ENCODE data around the gene LRRIQ3. TPM values are rescaled to one million over a fixed set of nuclear protein-coding genes. Genes with fewer than 3 reads are reported as not detected.
A peak's percentile ranks its signal among the peaks of the same experiment; 100 is the strongest.

Gene LRRIQ3
- total and polyA plus RNA-seq, 9 of the 15 experiments (the other 6 are each of a cell fraction or from before 2014, with no cell fraction given) = 0.27 to 2.8 (median 1.7) TPM

DNA sequence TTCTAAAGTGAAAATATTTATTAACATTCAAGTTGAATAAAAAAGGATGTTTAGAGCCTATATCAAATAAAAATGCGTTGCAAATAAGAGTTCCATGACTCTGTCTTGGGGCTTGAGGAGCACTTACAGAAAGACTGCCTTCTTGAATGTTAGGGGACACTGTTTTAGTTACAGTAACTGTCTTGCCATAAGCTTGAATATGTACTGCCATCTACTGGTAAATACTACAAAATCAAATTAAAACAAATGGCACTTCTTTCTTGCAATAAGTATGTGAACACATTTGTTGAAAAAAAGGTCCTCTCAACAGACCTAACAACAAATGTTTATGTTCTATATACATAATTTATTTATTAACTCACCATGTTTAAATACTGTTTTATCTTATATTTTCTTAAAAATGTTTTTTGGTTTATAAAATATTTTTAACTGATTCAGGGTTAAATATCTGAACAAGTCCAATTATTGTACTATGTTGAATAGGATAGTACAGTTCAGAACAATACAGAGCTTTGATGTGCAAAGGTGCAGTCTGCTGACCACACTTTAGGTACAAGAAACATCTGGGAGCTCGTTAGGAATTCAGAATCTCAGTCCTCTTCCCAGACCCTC, 199.5 kb downstream of the LRRIQ3 start:
- ChIA-PET CTCF (ENCODE audit: low intra/inter-chr PET ratio) (no interaction called here), POLR2A (interaction anchor here (0.6 kb wide), 1 partner anchor 211 kb away, joined by 3 read pairs; no protein-coding TSS in a partner anchor)
- in situ Hi-C loops (cut with MboI) = no loop called here
- Histone ChIP-seq H4K20me1 (replicated peaks; ENCODE audit: control insufficient read depth, insufficient read depth, low read length) (no peaks in the 10 kb centered on the region), H3K36me3 (ENCODE audit: control insufficient read depth, insufficient read depth, low read length) (no peaks in the 10 kb centered on the region), H2AFZ (ENCODE audit: low read depth, low read length) (no peak overlapping the region), H3K4me1 (replicated peaks in 1 of 2; ENCODE audit: control insufficient read depth in 2 of 2, insufficient read depth in 2 of 2, low read length in 2 of 2) (no peaks in the 10 kb centered on the region), H3K9me1 (ENCODE audit: control insufficient read depth, insufficient read depth, low read length) (no peaks in the 10 kb centered on the region), H3K27me3 (ENCODE audit: control insufficient read depth in 2 of 2, insufficient read depth in 2 of 2, low read length in 2 of 2) (no peaks in the 10 kb centered on the region), H3K27ac (ENCODE audit: extremely low read depth, low read depth, low read length) (no peak overlapping the region), H3K4me2 (ENCODE audit: insufficient read depth, low read length) (no peak overlapping the region), H3K9me3 (replicated peaks; ENCODE audit: control insufficient read depth, insufficient read depth, low read depth, low read length) (no peaks in the 10 kb centered on the region), H3K4me3 (no peak overlapping the region), H3K9ac (ENCODE audit: insufficient read depth in 1 of 2, low read depth in 2 of 2, low read length in 2 of 2) (no peak overlapping the region), H3K79me2 (ENCODE audit: control insufficient read depth, insufficient read depth, low read length) (no peaks in the 10 kb centered on the region)
- DNase-seq (ENCODE audit: extremely low read depth in 1 of 4, low spot score in 3 of 4) (peak in 1 of 4 experiments; percentile 6), FAIRE-seq (no peak), ATAC-seq (no peak)
- intact Hi-C loops (cut with micrococcal nuclease) = no loop called here
- BruUV-seq (replicated peaks) = no TSS peak
- 0% methylated on average over 2 of the region's 2 CpGs for WGBS (ENCODE audit: insufficient coverage, low coverage, missing lambda C conversion rate)
- TF ChIP-seq USF1 (CRISPR knock-in tag; IDR thresholded peaks at IDR 0.05) (no peak), KLF6 (CRISPR knock-in tag; IDR thresholded peaks at IDR 0.05; ENCODE audit: borderline replicate concordance) (no peak), ZMIZ1 (IDR thresholded peaks at IDR 0.05; ENCODE audit: low read depth in 2 of 2, low read length in 2 of 2) (no peak), GATA2 (CRISPR knock-in tag; IDR thresholded peaks at IDR 0.05) (no peak), GABPB2 (CRISPR knock-in tag; conservative IDR thresholded peaks at IDR 0.05) (no peak), CBX2 (IDR thresholded peaks at IDR 0.05; ENCODE audit: insufficient read depth, low read length, poor library complexity, severe bottlenecking) (no peak), RAD21 (CRISPR knock-in tag; conservative IDR thresholded peaks at IDR 0.05 in 1 of 2, IDR thresholded peaks at IDR 0.05 in 1 of 2) (peak; percentile 16 to 55; a peak in 2 of 4 replicates), SOX6 (IDR thresholded peaks at IDR 0.05) (no peak), TOE1 (IDR thresholded peaks at IDR 0.05; ENCODE audit: borderline replicate concordance) (no peak), TOE1 (CRISPR knock-in tag; IDR thresholded peaks at IDR 0.05; ENCODE audit: borderline replicate concordance, low read depth) (no peak), MYBL2 (IDR thresholded peaks at IDR 0.05; ENCODE audit: low read depth) (no peak), MYBL2 (CRISPR knock-in tag; IDR thresholded peaks at IDR 0.05; ENCODE audit: borderline replicate concordance) (no peak), ESRRA (IDR thresholded peaks at IDR 0.05; ENCODE audit: borderline replicate concordance, low read depth) (no peak)
- TF ChIP-seq, protein P1, sequence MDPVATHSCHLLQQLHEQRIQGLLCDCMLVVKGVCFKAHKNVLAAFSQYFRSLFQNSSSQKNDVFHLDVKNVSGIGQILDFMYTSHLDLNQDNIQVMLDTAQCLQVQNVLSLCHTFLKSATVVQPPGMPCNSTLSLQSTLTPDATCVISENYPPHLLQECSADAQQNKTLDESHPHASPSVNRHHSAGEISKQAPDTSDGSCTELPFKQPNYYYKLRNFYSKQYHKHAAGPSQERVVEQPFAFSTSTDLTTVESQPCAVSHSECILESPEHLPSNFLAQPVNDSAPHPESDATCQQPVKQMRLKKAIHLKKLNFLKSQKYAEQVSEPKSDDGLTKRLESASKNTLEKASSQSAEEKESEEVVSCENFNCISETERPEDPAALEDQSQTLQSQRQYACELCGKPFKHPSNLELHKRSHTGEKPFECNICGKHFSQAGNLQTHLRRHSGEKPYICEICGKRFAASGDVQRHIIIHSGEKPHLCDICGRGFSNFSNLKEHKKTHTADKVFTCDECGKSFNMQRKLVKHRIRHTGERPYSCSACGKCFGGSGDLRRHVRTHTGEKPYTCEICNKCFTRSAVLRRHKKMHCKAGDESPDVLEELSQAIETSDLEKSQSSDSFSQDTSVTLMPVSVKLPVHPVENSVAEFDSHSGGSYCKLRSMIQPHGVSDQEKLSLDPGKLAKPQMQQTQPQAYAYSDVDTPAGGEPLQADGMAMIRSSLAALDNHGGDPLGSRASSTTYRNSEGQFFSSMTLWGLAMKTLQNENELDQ (CRISPR knock-in tag; IDR thresholded peaks at IDR 0.05; ENCODE audit: borderline replicate concordance) = no peak
